HCT116 (cell line): Measurements from ENCODE around the gene NRP1. TPM values are rescaled to one million over a fixed set of nuclear protein-coding genes. Genes with fewer than 3 reads are reported as not detected.

Source experiments
- ATAC-seq: fragments of 200-7000 bp; cut with Tn5 transposase; 2 replicates; pipeline ENCODE4 v1.9.1; 2020; ENCODE audit warnings: mild to moderate bottlenecking, moderate library complexity
- BruUV-seq: library from RNA; stranded (reverse); fragments of 400-500 nt; replicated peaks from 2 replicates; lab custom pipeline; 2021; lab: Mats Ljungman, UMichigan
- CTCF ChIA-PET: fragments of 300-600 bp; sonication (Branson Sonifier 250); formaldehyde crosslinking; loops from one replicate; lab custom pipeline; 2021; ENCODE audit warnings: antibody characterized with exemption; lab: Charles Lee
- POLR2A ChIA-PET: fragments of 300-600, 350-600 bp; sonication (Branson Sonifier 250); formaldehyde crosslinking; loops from one replicate; lab custom pipeline; 2021; ENCODE audit warnings: antibody characterized with exemption; lab: Charles Lee
- RAD21 ChIA-PET, 2 experiments: fragments of 300-600 bp; sonication (Branson Sonifier 250); formaldehyde crosslinking; loops; one replicate each; lab custom pipeline; 2023; ENCODE audit warnings: low total read pairs in 2 of 2; ENCODE audit not compliant: uncharacterized antibody in 2 of 2, unreplicated experiment in 2 of 2, low non-redundant PET in 1 of 2; lab: Charles Lee
- DNase-seq: peaks from one replicate; pipeline ENCODE4 v3.0.0-alpha.2; 2010; ENCODE audit warnings: low read depth, low spot score
- H2AFZ ChIP-seq: fragments of 200-600 bp; shearing (Covaris generic), sonication (generic); 2 replicates; pipeline ENCODE4 v1.6.1; 2017; ENCODE audit warnings: low read depth, mixed run types, mixed read lengths, antibody characterized with exemption, low read length; ENCODE audit not compliant: poor library complexity, severe bottlenecking
- H3K27ac ChIP-seq: 2 replicates; pipeline ENCODE4 v1.5.1; 2012; ENCODE audit warnings: low read depth, low read length
- H3K27me3 ChIP-seq: fragments of 200-600 bp; sonication (generic); 2 replicates; pipeline ENCODE4 v1.6.1; 2016; ENCODE audit warnings: mixed run types, low read length, mixed read lengths; ENCODE audit not compliant: insufficient read depth
- H3K36me3 ChIP-seq, 2 experiments: fragments of 200-500 bp in 1 of 2; fragments of 200-600 bp in 1 of 2; sonication (Bioruptor generic) in 1 of 2; sonication (generic) in 1 of 2; 2 replicates each; pipeline versions ENCODE4 v1.5.1 to v1.6.1; 2014 to 2016; ENCODE audit warnings: low read length in 2 of 2, inconsistent platforms in 1 of 2, mixed read lengths in 1 of 2, mixed run types in 1 of 2; ENCODE audit not compliant: insufficient read depth in 2 of 2, control insufficient read depth in 1 of 2
- H3K4me1 ChIP-seq, 2 experiments: fragments of 200-600 bp in 1 of 2; sonication (generic) in 1 of 2; 2 replicates each; pipeline versions ENCODE4 v1.5.1 to v1.6.1; 2012 to 2017; ENCODE audit warnings: low read length in 2 of 2, inconsistent platforms in 1 of 2, mild to moderate bottlenecking in 1 of 2, mixed read lengths in 1 of 2, mixed run types in 1 of 2, moderate library complexity in 1 of 2; ENCODE audit not compliant: insufficient read depth in 2 of 2, control insufficient read depth in 1 of 2
- H3K4me2 ChIP-seq: fragments of 200-600 bp; sonication (generic); 2 replicates; pipeline ENCODE4 v1.6.1; 2017; ENCODE audit warnings: mixed run types, low read length, mixed read lengths
- H3K4me3 ChIP-seq, 2 experiments: fragments of 200-600 bp in 1 of 2; sonication (generic) in 1 of 2; replicated peaks in 1 of 2; 2 replicates each; pipeline ENCODE4 v1.5.1; 2011 to 2016; ENCODE audit warnings: low read length in 2 of 2, control low read depth in 1 of 2, low read depth in 1 of 2, mild to moderate bottlenecking in 1 of 2, mixed read lengths in 1 of 2, mixed run types in 1 of 2
- H3K79me2 ChIP-seq: fragments of 200-600 bp; sonication (generic); 2 replicates; pipeline ENCODE4 v1.6.1; 2017; ENCODE audit warnings: mild to moderate bottlenecking, mixed run types, low read length, moderate library complexity, mixed read lengths; ENCODE audit not compliant: insufficient read depth
- H3K9ac ChIP-seq: fragments of 200-600 bp; sonication (generic); 2 replicates; pipeline ENCODE4 v1.6.1; 2016; ENCODE audit warnings: low read length, mixed read lengths
- H3K9me2 ChIP-seq: fragments of 200-600 bp; sonication (generic), shearing (Covaris generic); 2 replicates; pipeline ENCODE4 v1.6.1; 2017; ENCODE audit warnings: mixed run types, mild to moderate bottlenecking, moderate library complexity; ENCODE audit not compliant: insufficient read depth
- H3K9me3 ChIP-seq, 2 experiments: fragments of 200-500 bp in 1 of 2; fragments of 200-600 bp in 1 of 2; sonication (Bioruptor generic) in 1 of 2; sonication (generic) in 1 of 2; 2 replicates each; pipeline ENCODE4 v1.6.1; 2014 to 2017; ENCODE audit warnings: low read length in 2 of 2, mixed read lengths in 2 of 2, inconsistent platforms in 1 of 2, low read depth in 1 of 2, mild to moderate bottlenecking in 1 of 2, mixed run types in 1 of 2, moderate library complexity in 1 of 2; ENCODE audit not compliant: control insufficient read depth in 1 of 2, insufficient read depth in 1 of 2
- H4K20me1 ChIP-seq: fragments of 200-600 bp; sonication (generic), shearing (Covaris generic); 2 replicates; pipeline ENCODE4 v1.6.1; 2017; ENCODE audit warnings: mixed run types, mild to moderate bottlenecking, moderate library complexity; ENCODE audit not compliant: insufficient read depth
- ELF1 ChIP-seq: IDR thresholded peaks from 2 replicates; pipeline ENCODE4 v1.6.1; 2012; ENCODE audit warnings: low read depth, borderline replicate concordance
- MAX ChIP-seq: IDR thresholded peaks from 2 replicates; pipeline ENCODE4 v1.6.1; 2012
- POLR2A ChIP-seq: IDR thresholded peaks from 2 replicates; pipeline ENCODE4 v1.7.0; 2011; ENCODE audit warnings: borderline replicate concordance; ENCODE audit not compliant: insufficient read depth, insufficient read length; ENCODE audit errors: extremely low read depth
- POLR2AphosphoS5 ChIP-seq: IDR thresholded peaks from 2 replicates; pipeline ENCODE4 v1.6.1; 2011; ENCODE audit warnings: mild to moderate bottlenecking, low read depth, low read length, moderate library complexity
- RAD21 ChIP-seq: IDR thresholded peaks from 2 replicates; pipeline ENCODE4 v1.6.1; 2012; ENCODE audit warnings: low read depth, mild to moderate bottlenecking
- SP1 ChIP-seq: IDR thresholded peaks from 2 replicates; pipeline ENCODE4 v1.6.1; 2012; ENCODE audit warnings: low read depth
- TCF7L2 ChIP-seq: IDR thresholded peaks from 2 replicates; pipeline ENCODE4 v1.7.0; 2011; ENCODE audit warnings: borderline replicate concordance, inconsistent platforms; ENCODE audit not compliant: insufficient read depth, insufficient read length; ENCODE audit errors: extremely low read depth
- ZNF274 ChIP-seq: fragments of 200-500 bp; sonication (Bioruptor generic); IDR thresholded peaks from 2 replicates; pipeline ENCODE4 v1.6.1; 2014; ENCODE audit warnings: mild to moderate bottlenecking, low read depth, low read length, inconsistent platforms
- intact Hi-C: fragments of 100-400 bp; cut with micrococcal nuclease; formaldehyde crosslinking; loops from 2 replicates; pipeline ENCODE4 v1.10.0; 2022
- total RNA-seq: library from RNA; stranded (reverse); gene quantifications from one replicate; pipeline ENCODE4 v1.2.1, GENCODE V29; 2021; ENCODE audit not compliant: unreplicated experiment
- TF ChIP-seq, protein P1 (sequence below): IDR thresholded peaks from 2 replicates; pipeline ENCODE4 v1.6.1; 2011; ENCODE audit warnings: mild to moderate bottlenecking, low read length, moderate library complexity; ENCODE audit not compliant: insufficient replicate concordance; ENCODE audit errors: extremely low read depth

The NRP1 gene
- total RNA-seq, 1 experiment from 2014 or later = 3.8 TPM

- no peak overlapping the region for H3K9ac ChIP-seq
- ChIA-PET POLR2A (interaction anchor here (1.9 kb wide), 1 partner anchor 11 kb away, joined by 5 read pairs; no protein-coding TSS in a partner anchor), CTCF (interaction anchor here (1.6 kb wide), 1 partner anchor 12 kb away, joined by 7 read pairs; no protein-coding TSS in a partner anchor), RAD21 (interaction anchor here in 1 of 2 experiments (0.7 kb wide), 1 partner anchor 1410 kb away, joined by 3 read pairs; no protein-coding TSS in a partner anchor)
- no peaks in the 10 kb centered on the region for H4K20me1 ChIP-seq
- ATAC-seq (no peak), DNase-seq (no peak)
- no peaks in the 10 kb centered on the region for H3K9me2 ChIP-seq
- intact Hi-C loops = no loop called here
- H3K27ac ChIP-seq = no peak overlapping the region
- TF ChIP-seq SP1 (no peak), MAX (no peak), ELF1 (no peak), RAD21 (no peak), POLR2A (no peak), POLR2AphosphoS5 (no peak), ZNF274 (no peak), TCF7L2 (no peak)
- TF ChIP-seq, protein P1, sequence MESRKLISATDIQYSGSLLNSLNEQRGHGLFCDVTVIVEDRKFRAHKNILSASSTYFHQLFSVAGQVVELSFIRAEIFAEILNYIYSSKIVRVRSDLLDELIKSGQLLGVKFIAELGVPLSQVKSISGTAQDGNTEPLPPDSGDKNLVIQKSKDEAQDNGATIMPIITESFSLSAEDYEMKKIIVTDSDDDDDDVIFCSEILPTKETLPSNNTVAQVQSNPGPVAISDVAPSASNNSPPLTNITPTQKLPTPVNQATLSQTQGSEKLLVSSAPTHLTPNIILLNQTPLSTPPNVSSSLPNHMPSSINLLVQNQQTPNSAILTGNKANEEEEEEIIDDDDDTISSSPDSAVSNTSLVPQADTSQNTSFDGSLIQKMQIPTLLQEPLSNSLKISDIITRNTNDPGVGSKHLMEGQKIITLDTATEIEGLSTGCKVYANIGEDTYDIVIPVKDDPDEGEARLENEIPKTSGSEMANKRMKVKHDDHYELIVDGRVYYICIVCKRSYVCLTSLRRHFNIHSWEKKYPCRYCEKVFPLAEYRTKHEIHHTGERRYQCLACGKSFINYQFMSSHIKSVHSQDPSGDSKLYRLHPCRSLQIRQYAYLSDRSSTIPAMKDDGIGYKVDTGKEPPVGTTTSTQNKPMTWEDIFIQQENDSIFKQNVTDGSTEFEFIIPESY = no peak
- H3K4me3 ChIP-seq = no peak overlapping the region
- no peaks in the 10 kb centered on the region for H3K36me3 ChIP-seq
- no peaks in the 10 kb centered on the region for H3K9me3 ChIP-seq
- H3K79me2 ChIP-seq = no peaks in the 10 kb centered on the region
- H2AFZ ChIP-seq = no peak overlapping the region
- no peak overlapping the region for H3K4me2 ChIP-seq
- BruUV-seq = no TSS peak
- H3K27me3 ChIP-seq = no peaks in the 10 kb centered on the region
- peaks cover under 1 to 13% of the 10 kb centered on the region in 2 experiments; a peak in 2 of 4 replicates for H3K4me1 ChIP-seq
Measured at GRCh38 chr10:33127622-33128021, 206.8 kb downstream of the NRP1 start.
